SU-DHL-6 (cell line): ENCODE results near the gene ATP6V0E2.

Source experiments
- EZH2phosphoT487 ChIP-seq: fragments of 200-600 bp; sonication (generic), shearing (Covaris generic); conservative IDR thresholded peaks from 2 replicates; pipeline ENCODE4 v1.6.1; 2018; ENCODE audit warnings: mild to moderate bottlenecking, antibody characterized with exemption, low read length, moderate library complexity, mixed read lengths
- TF ChIP-seq, protein P1 (sequence below): fragments of 200-600 bp; sonication (generic); IDR thresholded peaks from one replicate; pipeline ENCODE4 v1.5.1; 2017; ENCODE audit warnings: antibody characterized with exemption, mild to moderate bottlenecking, low read length, moderate library complexity; ENCODE audit not compliant: insufficient read depth, poor library complexity, severe bottlenecking

DNA sequence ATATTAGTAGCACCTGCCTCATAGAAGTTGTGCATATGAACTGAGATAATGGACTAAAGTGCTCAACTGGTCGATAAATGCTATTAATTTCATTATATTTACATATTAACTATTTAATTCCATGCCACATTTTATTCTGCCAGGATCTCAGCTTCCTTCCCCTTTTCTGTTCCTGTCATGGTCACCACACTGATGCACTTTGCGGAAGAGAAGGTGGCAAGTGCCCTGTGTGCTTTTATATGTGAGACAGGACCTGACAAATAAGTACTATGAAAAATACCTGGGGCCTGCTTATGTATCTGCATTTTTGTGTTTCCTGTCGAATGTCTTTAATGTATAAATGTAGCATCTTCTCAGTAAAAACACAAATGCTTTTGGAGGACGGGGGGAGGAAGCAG, 12.2 kb downstream of the ATP6V0E2 start:
- TF ChIP-seq, protein P1, sequence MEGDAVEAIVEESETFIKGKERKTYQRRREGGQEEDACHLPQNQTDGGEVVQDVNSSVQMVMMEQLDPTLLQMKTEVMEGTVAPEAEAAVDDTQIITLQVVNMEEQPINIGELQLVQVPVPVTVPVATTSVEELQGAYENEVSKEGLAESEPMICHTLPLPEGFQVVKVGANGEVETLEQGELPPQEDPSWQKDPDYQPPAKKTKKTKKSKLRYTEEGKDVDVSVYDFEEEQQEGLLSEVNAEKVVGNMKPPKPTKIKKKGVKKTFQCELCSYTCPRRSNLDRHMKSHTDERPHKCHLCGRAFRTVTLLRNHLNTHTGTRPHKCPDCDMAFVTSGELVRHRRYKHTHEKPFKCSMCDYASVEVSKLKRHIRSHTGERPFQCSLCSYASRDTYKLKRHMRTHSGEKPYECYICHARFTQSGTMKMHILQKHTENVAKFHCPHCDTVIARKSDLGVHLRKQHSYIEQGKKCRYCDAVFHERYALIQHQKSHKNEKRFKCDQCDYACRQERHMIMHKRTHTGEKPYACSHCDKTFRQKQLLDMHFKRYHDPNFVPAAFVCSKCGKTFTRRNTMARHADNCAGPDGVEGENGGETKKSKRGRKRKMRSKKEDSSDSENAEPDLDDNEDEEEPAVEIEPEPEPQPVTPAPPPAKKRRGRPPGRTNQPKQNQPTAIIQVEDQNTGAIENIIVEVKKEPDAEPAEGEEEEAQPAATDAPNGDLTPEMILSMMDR, result no peak
- TF ChIP-seq EZH2phosphoT487, result no peak
